Esophagus muscularis mucosa (tissue), 4 donors: ENCODE data around the gene CAPN7. TPM values are rescaled to one million over a fixed set of nuclear protein-coding genes. Genes with fewer than 3 reads are reported as not detected.

Experiments
- DNase-seq: peaks from one replicate; pipeline ENCODE4 v3.0.0-alpha.2; 2017; ENCODE audit errors: extremely low spot score
- H3K27ac ChIP-seq, 4 donors: fragments of 200-600 bp; sonication (generic); replicated peaks in 1 of 4; 1 replicate in 3 of 4; 2 replicates in 1 of 4; pipeline ENCODE4 v1.5.1; 2016 to 2019; ENCODE audit warnings: mild to moderate bottlenecking in 1 of 4
- H3K27me3 ChIP-seq, 4 donors: fragments of 200-600 bp; sonication (generic); one replicate each; pipeline versions ENCODE4 v1.5.1 to v1.6.0; 2016 to 2019
- H3K36me3 ChIP-seq, 4 donors: fragments of 200-600 bp; sonication (generic); one replicate each; pipeline ENCODE4 v1.5.1; 2016 to 2019
- H3K4me1 ChIP-seq, 4 donors: fragments of 200-600 bp; sonication (generic); one replicate each; pipeline ENCODE4 v1.5.1; 2016 to 2019
- H3K4me3 ChIP-seq, 4 donors: fragments of 200-600 bp; sonication (generic); 1 replicate in 2 of 4; 2 replicates in 2 of 4; pipeline ENCODE4 v1.5.1; 2016 to 2019; ENCODE audit warnings: mild to moderate bottlenecking in 4 of 4, moderate library complexity in 1 of 4
- H3K9me3 ChIP-seq, 4 donors: fragments of 200-600 bp; sonication (generic); 1 replicate in 3 of 4; 2 replicates in 1 of 4; pipeline ENCODE4 v1.5.1; 2016 to 2019
- CTCF ChIP-seq, 3 experiments: fragments of 200-600 bp in 2 of 3; fragments of 450-650 bp in 1 of 3; sonication (generic) in 2 of 3; IDR thresholded peaks; one replicate each; pipeline ENCODE4 v1.5.1; 2017 to 2019; ENCODE audit warnings: antibody characterized with exemption in 3 of 3, mild to moderate bottlenecking in 2 of 3, moderate library complexity in 1 of 3
- EP300 ChIP-seq: sonication (generic); formaldehyde crosslinking; IDR thresholded peaks from one replicate; pipeline ENCODE4 v1.6.1; 2017; ENCODE audit warnings: antibody characterized with exemption
- POLR2A ChIP-seq: fragments of 450-650 bp; IDR thresholded peaks from one replicate; pipeline ENCODE4 v1.6.1; 2017; ENCODE audit warnings: antibody characterized with exemption, moderate library complexity, mild to moderate bottlenecking, low read depth
- POLR2AphosphoS5 ChIP-seq, 2 donors: sonication (generic); formaldehyde crosslinking; IDR thresholded peaks; one replicate each; pipeline ENCODE4 v1.6.1; 2017; ENCODE audit warnings: antibody characterized with exemption in 2 of 2
- WGBS: methylation state at CpG from one replicate; pipeline ENCODE4 v1.1.5; 2018; 5-methylcytosine and 5-hydroxymethylcytosine counted together
- intact Hi-C: fragments of 100-400 bp; cut with DNase I; formaldehyde crosslinking; loops from one replicate; pipeline ENCODE4 v1.15.1; 2023
- total RNA-seq, 4 donors: library from RNA; depleted of rRNA; stranded (reverse); fragments of >200 nt; gene quantifications; one replicate each; pipeline versions ENCODE4 v1.1.0 to v1.2.1, GENCODE V29; 2016

CAPN7 gene
- total RNA-seq, 4 donors from 2014 or later, result 33.0 to 52.0 (median 43.3) TPM

- Histone ChIP-seq H3K36me3 (peaks cover 53 to 100% (median 88%) of the 10 kb centered on the region in 4 donors), H3K27ac (no peak overlapping the region)
Observed at GRCh38 chr3:15255215-15255614, 49.2 kb downstream of the CAPN7 start.

GRCh38 chr3:15256861-15257341 is 50.9 kb downstream of the CAPN7 start:
- H3K4me1 ChIP-seq, result peaks cover 0 to 4% (median 0%) of the 10 kb centered on the region in 4 donors
- no peak for DNase-seq
- no peak for TF ChIP-seq EP300
- TF ChIP-seq POLR2A, result no peak
- no peak for TF ChIP-seq POLR2AphosphoS5 (IDR thresholded peaks at IDR 0.05)
- TF ChIP-seq CTCF (IDR thresholded peaks at IDR 0.05), result no peak
- no peak overlapping the region for H3K4me3 ChIP-seq
- intact Hi-C loops, result no loop called here
- H3K27ac ChIP-seq, result peak overlapping the region in 1 of 4 donors; percentile 6
- H3K9me3 ChIP-seq, result no peaks in the 10 kb centered on the region
- WGBS, result 83% methylated on average over 8 of the region's 8 CpGs
- no peaks in the 10 kb centered on the region for H3K27me3 ChIP-seq
- peaks cover 36 to 98% (median 80%) of the 10 kb centered on the region in 4 donors for H3K36me3 ChIP-seq

More at GRCh38 chr3:15255215-15255614, 49.2 kb downstream of the CAPN7 start:
- DNase-seq, result no peak
- H3K9me3 ChIP-seq, result no peaks in the 10 kb centered on the region
- H3K27me3 ChIP-seq, result no peaks in the 10 kb centered on the region
- intact Hi-C loops, result no loop called here
- H3K4me1 ChIP-seq, result peaks cover 0 to 4% (median 0%) of the 10 kb centered on the region in 4 donors
- TF ChIP-seq POLR2AphosphoS5 (IDR thresholded peaks at IDR 0.05) (no peak), POLR2A (no peak), CTCF (IDR thresholded peaks at IDR 0.05) (no peak), EP300 (no peak)
- 95% methylated on average over 2 of the region's 2 CpGs for WGBS
- no peak overlapping the region for H3K4me3 ChIP-seq

GRCh38 chr3:15258720-15259119 is 52.7 kb downstream of the CAPN7 start:
- no peak overlapping the region for H3K4me3 ChIP-seq

GRCh38 chr3:15260531-15260930 is 54.5 kb downstream of the CAPN7 start:
- intact Hi-C loops, result loop anchor here (10.0 kb wide), 1 partner anchor 56 kb away; the partner anchor contains the start of gene CAPN7
- WGBS, result 94% methylated on average over 4 of the region's 4 CpGs
- peaks cover 12 to 64% (median 49%) of the 10 kb centered on the region in 4 donors for H3K36me3 ChIP-seq

More at GRCh38 chr3:15258720-15259119, 52.7 kb downstream of the CAPN7 start:
- Histone ChIP-seq H3K36me3 (peaks cover 26 to 82% (median 66%) of the 10 kb centered on the region in 4 donors), H3K27me3 (no peaks in the 10 kb centered on the region), H3K9me3 (no peaks in the 10 kb centered on the region), H3K4me1 (peaks cover 0 to 4% (median 0%) of the 10 kb centered on the region in 4 donors), H3K27ac (no peak overlapping the region)
- no peak for TF ChIP-seq POLR2AphosphoS5 (IDR thresholded peaks at IDR 0.05)
- no peak for TF ChIP-seq POLR2A
- TF ChIP-seq CTCF (IDR thresholded peaks at IDR 0.05), result no peak
- TF ChIP-seq EP300, result no peak
- no peak for DNase-seq
- whole genome bisulfite sequencing, result 95% methylated on average over 7 of the region's 7 CpGs
- intact Hi-C loops, result no loop called here

GRCh38 chr3:15261274-15261673 is 55.2 kb downstream of the CAPN7 start:
- no peak overlapping the region for H3K4me3 ChIP-seq
- H3K27ac ChIP-seq, result no peak overlapping the region
- peaks cover 7 to 56% (median 41%) of the 10 kb centered on the region in 4 donors for H3K36me3 ChIP-seq
- no peaks in the 10 kb centered on the region for H3K27me3 ChIP-seq
- H3K4me1 ChIP-seq, result peaks cover 0 to 12% (median 4%) of the 10 kb centered on the region in 4 donors
- intact Hi-C loops, result loop anchor here (10.0 kb wide), 1 partner anchor 56 kb away; the partner anchor contains the start of gene CAPN7
- no peak for TF ChIP-seq CTCF (IDR thresholded peaks at IDR 0.05)
- no peak for TF ChIP-seq POLR2A
- TF ChIP-seq EP300, result no peak
- TF ChIP-seq POLR2AphosphoS5 (IDR thresholded peaks at IDR 0.05), result no peak
- H3K9me3 ChIP-seq, result no peaks in the 10 kb centered on the region
- DNase-seq, result peak; percentile 21

More at GRCh38 chr3:15260531-15260930, 54.5 kb downstream of the CAPN7 start:
- Histone ChIP-seq H3K4me3 (no peak overlapping the region), H3K9me3 (no peaks in the 10 kb centered on the region), H3K27ac (no peak overlapping the region), H3K27me3 (no peaks in the 10 kb centered on the region), H3K4me1 (peaks cover 0 to 8% (median 4%) of the 10 kb centered on the region in 4 donors)
- TF ChIP-seq POLR2AphosphoS5 (IDR thresholded peaks at IDR 0.05) (peak in 1 of 2 donors; percentile 23), POLR2A (no peak)
- DNase-seq, result peak; percentile 26
